HG03558 (cell line): ENCODE results near the gene OR11H6.
"Not testable (repeated sequence)": the region's sequence is repeated elsewhere in the genome, so short reads cannot be mapped to it uniquely, and the experiment has no call there.

Experiments used
- ATAC-seq: cut with Tn5 transposase; IDR thresholded peaks from one replicate; pipeline ENCODE4 v1.9.1; 2021; ENCODE audit warnings: moderate number of reproducible peaks; ENCODE audit not compliant: unreplicated experiment; ENCODE audit errors: extremely low read depth

The OR11H6 gene

DNA sequence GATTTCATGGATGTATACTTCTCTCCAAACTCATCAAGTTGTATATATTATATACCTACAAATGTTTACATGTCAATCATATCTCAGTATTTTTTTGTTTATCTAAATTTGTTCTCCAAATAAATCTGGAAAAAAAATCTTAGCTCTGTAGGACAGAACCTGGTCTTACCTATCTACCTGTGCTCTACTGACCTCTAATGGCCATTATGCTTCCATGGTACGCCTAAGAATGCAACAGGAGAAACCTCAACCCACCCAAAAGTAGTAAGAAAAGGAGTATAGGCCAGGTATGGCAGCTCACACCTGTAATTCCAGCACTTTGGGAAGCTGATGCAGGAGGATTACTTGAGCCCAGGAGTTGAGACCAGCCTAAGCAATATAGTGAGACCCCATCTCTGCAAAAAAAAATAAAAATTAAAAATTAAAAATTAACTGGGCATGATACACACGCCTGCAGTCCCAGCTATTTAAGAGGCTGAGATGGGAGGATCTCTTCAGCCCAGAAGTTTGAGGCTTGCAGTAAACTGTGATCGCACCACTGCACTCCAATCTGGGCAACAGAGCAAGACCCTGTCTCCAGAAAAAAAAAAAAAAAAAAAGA is 24.2 kb downstream of the OR11H6 start:
- ATAC-seq: no peak

DNA sequence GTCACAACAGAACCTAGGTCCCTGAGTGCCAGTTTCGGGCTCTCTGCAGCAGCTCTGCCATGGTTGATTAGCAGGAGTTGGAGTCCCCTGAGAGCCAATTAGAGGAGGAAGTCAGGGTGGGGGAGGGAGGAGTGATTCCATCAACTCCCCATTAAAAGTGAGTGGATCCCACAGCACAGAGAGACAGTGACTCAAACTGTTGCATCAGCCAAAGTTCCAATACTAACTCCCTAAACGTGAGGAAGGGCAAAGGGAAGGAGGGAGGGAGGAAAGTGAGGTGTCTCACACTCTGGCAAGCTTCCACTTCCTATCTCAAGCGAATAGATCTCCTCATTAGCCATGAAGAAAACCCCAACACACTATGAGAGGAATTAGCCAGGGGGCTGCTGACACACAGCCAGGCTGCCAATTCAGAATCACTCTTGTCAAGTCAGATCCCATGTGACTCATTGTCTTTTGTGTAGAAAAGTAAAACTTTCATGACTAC is 39.2 kb downstream of the OR11H6 start:
- ATAC-seq: no peak

DNA sequence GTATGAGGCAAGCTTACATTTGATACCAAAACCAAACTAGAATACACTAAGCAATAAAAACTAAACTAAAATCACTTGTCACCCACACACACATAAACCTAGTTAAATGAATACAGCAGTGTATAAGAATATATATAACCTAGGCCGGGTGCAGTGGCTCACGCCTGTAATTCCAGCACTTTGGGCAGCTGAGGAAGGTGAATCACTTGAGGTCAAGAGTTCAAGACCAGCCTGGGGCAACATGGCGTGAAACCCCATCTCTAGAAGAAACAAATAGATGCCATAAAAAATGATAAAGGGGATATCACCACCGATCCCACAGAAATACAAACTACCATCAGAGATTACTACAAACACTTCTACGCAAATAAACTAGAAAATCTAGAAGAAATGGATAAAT is 40.9 kb downstream of the OR11H6 start:
- ATAC-seq: not testable (repeated sequence)

DNA sequence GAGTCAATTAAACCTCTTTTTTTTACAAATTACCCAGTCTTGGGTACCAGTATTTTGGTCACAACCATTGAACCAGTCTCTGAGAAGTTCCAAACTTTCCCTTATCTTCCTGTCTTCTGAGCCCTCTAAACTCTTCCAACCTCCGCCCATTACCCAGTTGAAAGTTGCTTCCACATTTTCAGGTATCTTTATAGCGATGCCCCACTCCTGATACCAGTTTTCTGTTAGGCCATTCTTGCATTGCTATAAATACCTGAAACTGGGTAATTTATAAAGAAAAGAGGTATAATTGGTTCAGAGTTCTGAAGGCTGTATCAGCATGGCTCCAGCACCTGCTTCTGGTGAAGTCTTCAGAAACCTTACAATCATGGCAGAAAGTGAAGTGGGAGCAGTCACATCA is 50.6 kb downstream of the OR11H6 start:
- no peak for ATAC-seq
